HG03521 (cell line): ENCODE results near the gene COL27A1.
A peak's percentile ranks its signal among the peaks of the same experiment; 100 is the strongest.

ENCODE experiments used
- ATAC-seq: cut with Tn5 transposase; IDR thresholded peaks from one replicate; pipeline ENCODE4 v1.9.1; 2021; ENCODE audit warnings: mild to moderate bottlenecking, moderate library complexity; ENCODE audit not compliant: unreplicated experiment

COL27A1 gene

DNA sequence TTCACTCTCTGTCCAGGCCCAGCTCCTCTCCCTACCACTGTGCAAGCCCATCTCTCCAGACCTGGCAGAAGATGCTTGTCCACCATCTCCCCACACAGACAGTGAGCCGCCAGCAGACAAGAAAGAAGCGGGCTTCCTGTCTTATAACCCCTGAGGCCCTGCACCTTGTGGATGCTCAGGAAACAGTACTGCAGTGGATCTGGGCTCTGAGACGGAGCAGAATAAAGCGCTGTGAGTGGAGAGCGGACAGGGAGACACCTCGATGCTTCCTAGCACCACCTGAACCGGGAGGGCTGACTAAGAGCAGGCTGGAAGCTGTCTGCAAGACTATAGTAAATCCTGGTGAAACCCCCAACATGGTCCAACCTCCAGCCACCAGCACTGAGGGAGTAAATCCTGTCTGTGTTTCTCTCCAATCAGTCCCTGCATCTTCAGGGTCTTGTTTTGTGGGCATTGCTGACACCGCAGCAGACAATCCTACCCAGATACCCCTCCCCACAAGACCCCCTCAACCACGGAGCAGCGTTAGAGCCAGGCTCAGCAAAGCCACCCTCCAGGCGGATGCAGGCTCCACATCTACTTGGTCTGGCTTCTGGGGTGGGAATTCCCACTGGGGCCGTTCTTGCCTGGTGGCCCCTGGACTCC lies 193.0 kb downstream of the COL27A1 start:
- no peak for ATAC-seq

DNA sequence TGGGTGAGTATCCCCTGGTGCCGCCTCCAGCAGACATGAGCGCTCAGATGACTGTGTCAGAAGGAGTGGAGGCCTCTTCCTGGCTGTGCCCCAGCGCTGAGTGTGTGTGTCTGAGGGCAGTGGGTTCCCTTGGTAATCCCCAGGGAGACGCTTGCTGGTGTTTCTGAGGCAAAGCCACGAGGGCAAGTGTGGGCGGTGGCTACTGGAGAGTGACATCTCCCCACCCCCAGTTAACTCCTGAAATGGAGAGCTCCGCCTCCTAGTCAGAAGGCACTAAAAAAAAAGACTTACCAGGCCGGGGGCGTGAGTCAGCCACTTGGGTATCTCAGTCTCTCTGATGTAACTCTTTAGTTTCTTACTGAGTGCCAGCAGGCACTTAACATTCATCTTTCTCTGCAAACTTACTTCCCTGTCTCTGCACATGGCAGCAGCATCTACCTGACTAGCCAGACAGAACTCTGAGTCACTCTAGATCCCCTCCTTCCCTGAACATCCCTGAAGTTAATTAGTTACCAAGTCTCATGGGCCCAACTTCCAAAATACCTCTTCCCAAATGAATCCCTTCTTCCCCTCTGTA lies 193.7 kb downstream of the COL27A1 start:
- peak; percentile 73 for ATAC-seq

DNA sequence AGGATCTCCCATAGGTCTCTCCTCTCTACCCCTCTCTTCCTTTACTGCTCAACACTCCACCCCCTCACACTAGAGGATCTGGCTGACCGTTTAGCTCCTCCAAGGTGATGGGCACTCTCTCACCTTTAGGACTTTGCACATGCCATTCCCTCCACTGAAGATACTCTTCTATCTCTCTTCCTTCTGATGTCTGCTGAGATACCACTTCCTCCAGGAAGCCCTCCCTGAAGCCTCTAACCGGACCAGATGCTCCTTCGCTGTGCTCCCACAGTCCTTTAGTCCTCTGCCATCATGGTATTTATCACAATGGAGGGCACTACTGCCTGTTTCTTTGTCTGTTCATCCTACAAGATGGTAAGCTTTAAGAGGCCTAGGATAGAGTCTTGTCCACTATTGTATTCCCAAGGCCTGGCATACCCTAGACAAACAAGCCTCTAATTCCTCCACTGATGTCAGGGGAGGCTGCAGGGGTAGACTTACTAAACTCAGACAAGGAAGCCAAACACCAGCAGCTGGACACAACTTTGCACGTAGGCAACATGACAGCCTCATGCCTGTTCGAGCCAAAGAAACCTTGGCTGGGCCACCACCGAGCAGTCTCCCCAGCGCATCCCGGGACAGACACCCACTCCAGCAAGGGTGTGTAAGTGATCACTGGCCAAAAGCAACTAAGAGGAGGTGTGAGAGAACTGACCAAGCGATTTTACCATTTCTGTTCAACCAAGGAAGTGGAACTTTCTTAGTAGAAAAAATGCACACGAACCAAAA lies 194.6 kb downstream of the COL27A1 start:
- ATAC-seq: no peak

DNA sequence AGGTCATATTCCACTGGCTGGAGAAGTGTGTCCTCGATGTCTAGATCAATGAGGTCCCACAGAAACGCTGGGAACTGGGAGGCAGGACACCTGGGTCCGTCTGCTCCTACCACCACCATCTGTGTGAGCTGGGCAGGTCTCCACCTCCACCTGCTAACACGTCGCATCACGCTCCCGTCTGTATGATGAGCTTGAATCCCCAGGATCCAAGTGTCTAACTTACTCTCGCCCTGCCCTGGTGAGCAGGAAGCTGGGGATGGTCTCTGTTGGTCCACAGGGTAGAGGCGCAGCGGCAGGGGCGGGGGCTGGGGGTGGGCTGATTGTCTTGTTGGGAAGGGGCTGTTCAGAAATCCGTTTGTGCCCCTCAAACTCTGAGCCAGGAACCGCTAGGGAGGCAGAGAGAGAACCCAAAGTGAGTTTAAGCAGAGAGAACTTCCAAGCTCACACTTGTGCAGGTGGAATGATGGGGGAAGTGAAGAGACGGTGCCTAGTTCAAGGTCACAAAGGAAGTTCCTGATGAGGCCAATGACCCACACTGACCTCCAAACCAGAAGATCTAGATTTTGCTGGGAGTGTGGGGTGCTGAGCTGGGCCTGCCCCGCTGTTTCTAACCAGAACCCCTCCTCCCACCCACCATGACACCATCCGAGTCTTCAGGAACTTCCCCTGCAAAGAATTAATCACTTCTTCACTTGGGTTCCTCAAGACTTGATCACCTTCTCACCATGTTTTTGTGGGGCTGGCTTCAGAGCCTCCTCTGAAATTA lies 195.5 kb downstream of the COL27A1 start:
- no peak for ATAC-seq

DNA sequence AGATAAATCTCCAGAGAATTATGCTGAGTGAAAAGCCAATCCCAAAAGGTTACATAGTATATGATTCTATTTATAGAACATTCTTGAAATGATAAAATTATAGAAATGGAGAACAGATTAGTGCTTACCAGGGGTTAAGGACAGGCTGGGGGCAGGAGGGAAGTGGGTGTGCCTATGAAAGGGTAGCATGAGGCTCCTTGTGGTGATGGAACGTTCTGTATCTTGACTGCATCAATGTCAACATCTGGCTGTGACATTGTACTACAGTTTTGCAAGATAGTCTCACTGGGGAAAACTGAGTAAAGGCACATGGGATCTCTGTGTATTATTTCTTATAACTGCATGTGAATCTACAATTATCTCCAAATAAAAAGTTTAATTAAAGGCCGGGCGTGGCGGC lies 196.6 kb downstream of the COL27A1 start:
- ATAC-seq: no peak

DNA sequence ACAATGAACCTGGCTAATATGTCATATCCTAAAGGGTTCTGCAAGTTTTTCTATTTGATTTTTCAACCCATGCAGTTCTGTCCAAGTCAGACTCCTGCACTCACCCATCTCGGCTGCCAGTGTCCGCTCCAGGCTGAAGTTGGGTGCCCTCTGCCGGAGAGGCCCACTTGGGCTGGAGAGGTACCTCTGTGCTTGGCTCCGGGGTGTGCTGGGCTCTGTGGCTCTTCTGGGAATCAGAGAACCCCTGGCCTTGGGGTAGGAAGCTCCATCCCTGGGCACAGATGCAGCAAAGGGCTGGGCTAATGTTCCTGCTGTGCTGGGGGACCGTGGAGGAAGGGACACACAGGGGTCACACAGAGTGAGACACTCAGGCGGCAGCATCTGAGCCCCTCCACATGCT lies 200.5 kb downstream of the COL27A1 start:
- ATAC-seq: no peak

DNA sequence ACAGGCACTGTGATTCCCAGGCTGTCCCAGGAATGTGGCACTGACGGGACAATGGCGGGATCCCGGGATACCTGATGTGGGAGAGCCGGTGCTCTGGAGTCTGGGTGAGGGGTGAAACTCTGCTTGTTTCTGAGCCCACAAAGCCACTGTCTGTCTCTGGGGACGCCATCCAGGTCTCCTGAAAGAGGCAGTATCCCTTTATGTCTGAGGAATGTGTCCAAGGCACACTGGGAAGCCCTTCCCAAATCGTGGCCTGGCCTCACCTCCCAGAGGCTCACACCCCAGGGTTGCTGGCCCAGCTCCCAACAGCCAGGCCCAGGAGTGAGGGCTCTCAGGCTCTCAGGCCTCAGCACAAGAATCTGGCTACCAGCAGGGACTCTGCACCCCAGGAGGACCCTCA lies 201.5 kb downstream of the COL27A1 start:
- no peak for ATAC-seq

DNA sequence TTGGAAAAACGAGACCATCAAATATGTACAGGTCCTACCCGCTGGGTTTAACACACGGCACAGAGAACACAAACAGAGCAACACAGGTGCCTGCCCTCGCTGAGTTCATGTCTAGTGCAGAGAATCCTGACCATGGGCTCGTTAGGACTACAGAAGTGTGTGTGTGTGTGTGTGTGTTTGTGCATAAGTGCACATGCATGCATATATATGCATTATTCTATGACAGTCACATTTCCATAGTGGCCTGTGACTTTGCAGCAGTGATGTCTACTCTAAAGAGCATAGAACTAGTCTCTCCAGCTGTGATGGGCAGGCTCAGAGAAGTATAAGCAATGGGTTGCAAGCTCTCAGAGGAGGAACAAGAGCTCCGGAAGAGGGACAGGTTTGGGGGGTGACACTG lies 202.0 kb downstream of the COL27A1 start:
- no peak for ATAC-seq

DNA sequence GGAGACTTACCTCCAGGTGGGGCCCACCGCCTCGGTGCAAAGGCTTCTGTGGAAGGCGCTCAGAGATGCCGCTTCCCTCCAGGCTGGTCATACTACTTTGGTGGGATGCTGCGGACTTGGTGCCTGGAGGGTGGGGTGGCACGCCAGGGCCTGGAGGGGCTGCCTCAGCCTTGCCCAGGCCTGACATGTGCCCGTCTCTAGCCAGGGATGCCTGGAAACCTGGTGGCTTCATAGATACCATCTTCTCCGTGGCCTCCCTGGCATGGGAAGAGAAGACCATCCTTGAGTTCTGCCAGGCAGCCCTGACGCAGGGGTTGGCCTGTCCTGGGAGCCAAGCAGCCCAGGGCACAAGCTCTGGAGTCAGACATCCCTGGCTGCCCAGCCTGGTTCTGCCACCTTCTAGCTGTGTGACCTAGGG lies 202.6 kb downstream of the COL27A1 start:
- ATAC-seq: no peak

DNA sequence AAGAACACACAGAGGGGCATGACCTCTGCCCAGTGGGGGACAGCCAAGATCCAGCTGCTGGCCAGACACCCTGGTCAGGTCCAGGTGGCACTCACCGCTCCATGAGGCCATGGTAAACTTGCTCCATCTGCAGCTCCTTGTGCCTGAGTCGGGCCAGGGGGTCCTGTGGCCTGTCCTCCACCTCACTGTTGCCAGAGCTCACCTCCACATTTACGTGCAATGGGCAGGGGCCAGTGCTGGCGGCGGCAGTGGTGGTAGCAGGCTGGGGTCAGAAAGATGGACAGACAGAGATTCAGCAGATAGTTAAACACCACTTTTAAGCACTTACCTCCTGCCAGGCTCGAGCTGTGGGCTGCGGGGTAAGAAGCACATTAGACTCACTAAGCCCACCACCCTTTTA lies 204.5 kb downstream of the COL27A1 start:
- no peak for ATAC-seq

DNA sequence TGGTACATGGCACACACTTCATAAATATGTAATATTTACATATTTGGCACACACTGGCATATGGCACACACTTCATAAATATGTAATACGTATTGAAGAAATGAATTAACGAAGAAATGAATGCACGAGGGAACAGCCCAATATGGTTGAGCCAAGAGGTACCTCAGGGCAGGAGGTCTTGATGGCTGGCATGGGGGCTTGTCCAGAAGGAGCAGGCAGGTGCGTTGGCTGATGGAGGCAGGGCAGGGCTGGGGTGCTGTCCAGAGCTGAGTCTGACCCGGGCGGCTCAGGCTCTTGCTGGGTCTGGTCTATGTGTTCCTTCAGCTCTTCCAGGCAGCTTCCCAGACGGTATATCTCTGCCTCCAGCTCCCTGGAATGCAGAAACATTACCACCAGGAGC lies 206.2 kb downstream of the COL27A1 start:
- ATAC-seq: no peak
